CMK (cell line): Measurements from ENCODE around the gene XYLT1.
"Not testable (repeated sequence)": the region's sequence is repeated elsewhere in the genome, so short reads cannot be mapped to it uniquely, and the experiment has no call there.

Experiments used
- DNase-seq: peaks from one replicate; pipeline ENCODE4 v3.0.0-alpha.2; 2010; ENCODE audit warnings: low read depth

Gene XYLT1

GRCh38 chr16:17356243-17356933 lies 114.4 kb downstream of the XYLT1 start:
- no peak for DNase-seq

- DNase-seq, result no peak
Observed at GRCh38 chr16:17354685-17355084, 116.1 kb downstream of the XYLT1 start.

GRCh38 chr16:17354141-17354601 lies 116.6 kb downstream of the XYLT1 start:
- no peak for DNase-seq

- no peak for DNase-seq
Observed at GRCh38 chr16:17353561-17353960, 117.2 kb downstream of the XYLT1 start.

GRCh38 chr16:17351441-17352035 lies 119.2 kb downstream of the XYLT1 start:
- DNase-seq, result no peak

- no peak for DNase-seq
Observed at GRCh38 chr16:17350207-17350606, 120.6 kb downstream of the XYLT1 start.

GRCh38 chr16:17348826-17349225 lies 121.9 kb downstream of the XYLT1 start:
- no peak for DNase-seq

GRCh38 chr16:17348042-17348783 lies 122.5 kb downstream of the XYLT1 start:
- DNase-seq, result no peak

- no peak for DNase-seq
Observed at GRCh38 chr16:17347624-17348023, 123.1 kb downstream of the XYLT1 start.

- DNase-seq, result no peak
Observed at GRCh38 chr16:17346621-17347569, 123.9 kb downstream of the XYLT1 start.

GRCh38 chr16:17345043-17345442 lies 125.7 kb downstream of the XYLT1 start:
- DNase-seq, result no peak

GRCh38 chr16:17343728-17344127 lies 127.0 kb downstream of the XYLT1 start:
- DNase-seq, result no peak

GRCh38 chr16:17343028-17343427 lies 127.7 kb downstream of the XYLT1 start:
- peak; percentile 35 for DNase-seq

- DNase-seq, result peak; percentile 49
Observed at GRCh38 chr16:17342031-17342430, 128.7 kb downstream of the XYLT1 start.

GRCh38 chr16:17340804-17341203 lies 130.0 kb downstream of the XYLT1 start:
- no peak for DNase-seq

- DNase-seq, result no peak
Observed at GRCh38 chr16:17339764-17340541, 130.8 kb downstream of the XYLT1 start.

GRCh38 chr16:17338244-17338643 lies 132.5 kb downstream of the XYLT1 start:
- DNase-seq, result no peak

- no peak for DNase-seq
Observed at GRCh38 chr16:17336530-17336900, 134.2 kb downstream of the XYLT1 start.

GRCh38 chr16:17335826-17336529 lies 134.8 kb downstream of the XYLT1 start:
- DNase-seq, result no peak

- not testable (repeated sequence) for DNase-seq
Observed at GRCh38 chr16:17335406-17335805, 135.4 kb downstream of the XYLT1 start.

GRCh38 chr16:17334096-17334495 lies 136.7 kb downstream of the XYLT1 start:
- DNase-seq, result no peak
